Ureter (tissue), 1 donor: Measurements from ENCODE around the gene ABLIM1. TPM values are rescaled to one million over a fixed set of nuclear protein-coding genes. Genes with fewer than 3 reads are reported as not detected.

Experiments
- DNase-seq: peaks from one replicate; pipeline ENCODE4 v3.0.0-alpha.2; 2020; ENCODE audit warnings: low spot score
- total RNA-seq: library from RNA; stranded (reverse); gene quantifications from one replicate; pipeline ENCODE4 v1.2.4, GENCODE V29; 2023
- donor health status: DM: yes; HTN: yes; CAD: no.

The ABLIM1 gene
- total RNA-seq, 1 donor from 2014 or later, result 129 TPM

GRCh38 chr10:114518401-114519305 lies 139.4 kb downstream of the ABLIM1 start:
- DNase-seq, result no peak

- DNase-seq, result no peak
Measured at GRCh38 chr10:114517368-114518250, 140.5 kb downstream of the ABLIM1 start.

GRCh38 chr10:114516356-114516755 lies 141.7 kb downstream of the ABLIM1 start:
- DNase-seq, result no peak

DNA sequence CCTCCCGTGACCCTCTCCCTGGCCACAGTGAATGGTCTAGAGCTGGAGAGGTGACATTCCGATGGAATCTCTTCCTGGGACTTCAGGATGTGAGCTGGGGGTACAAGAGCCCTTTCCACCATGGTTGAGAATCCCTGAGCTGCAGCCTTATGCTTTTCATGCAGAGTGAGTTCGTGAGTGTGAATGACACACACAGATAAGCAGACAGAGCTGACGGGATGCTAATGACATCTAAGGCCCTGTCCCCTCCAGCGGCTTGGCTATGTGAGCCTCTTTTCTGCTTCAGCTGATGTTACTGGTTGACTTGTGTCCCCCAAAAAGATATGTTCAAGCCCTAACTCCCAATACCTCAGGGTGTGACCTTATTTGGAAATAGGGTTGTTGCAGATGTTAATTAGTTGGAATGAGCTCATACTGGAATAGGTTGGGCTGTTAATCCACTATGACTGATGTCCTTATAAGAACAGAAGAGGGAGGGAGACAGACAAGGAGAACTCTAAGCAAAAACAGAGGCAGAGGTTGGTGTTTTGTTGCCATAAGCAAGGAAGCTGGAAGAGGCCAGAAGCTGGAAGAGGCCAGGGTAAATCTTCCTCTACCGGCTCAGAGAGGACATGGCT lies 142.7 kb downstream of the ABLIM1 start:
- DNase-seq, result no peak

GRCh38 chr10:114513381-114513792 lies 144.7 kb downstream of the ABLIM1 start:
- no peak for DNase-seq

GRCh38 chr10:114511881-114512280 lies 146.2 kb downstream of the ABLIM1 start:
- no peak for DNase-seq

- DNase-seq, result no peak
Measured at GRCh38 chr10:114508376-114508775, 149.7 kb downstream of the ABLIM1 start.

- DNase-seq, result peak; percentile 83
Measured at GRCh38 chr10:114507449-114507848, 150.6 kb downstream of the ABLIM1 start.

GRCh38 chr10:114506871-114507385 lies 151.1 kb downstream of the ABLIM1 start:
- DNase-seq, result no peak

GRCh38 chr10:114504769-114505579 lies 153.1 kb downstream of the ABLIM1 start:
- DNase-seq, result no peak

GRCh38 chr10:114502074-114502473 lies 156.0 kb downstream of the ABLIM1 start:
- no peak for DNase-seq

DNA sequence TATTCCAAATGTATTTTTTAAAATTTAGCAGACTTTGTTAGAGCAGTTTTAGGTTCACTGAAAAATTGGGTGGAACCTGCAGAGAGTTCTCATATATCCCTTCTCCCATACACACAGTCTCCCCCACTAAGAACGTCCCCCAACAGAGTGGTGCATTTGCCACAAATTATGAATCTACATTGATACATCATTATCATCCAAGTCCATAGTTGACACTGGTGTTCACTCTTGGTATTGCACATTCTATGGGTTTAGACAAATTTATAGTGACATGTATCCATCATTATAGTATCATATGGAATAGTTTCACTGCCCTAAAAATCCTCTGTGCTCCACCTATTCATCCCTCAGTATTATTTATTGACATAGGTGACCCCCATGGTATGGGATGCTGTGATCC lies 156.4 kb downstream of the ABLIM1 start:
- DNase-seq, result no peak

- DNase-seq, result no peak
Measured at GRCh38 chr10:114500643-114501042, 157.4 kb downstream of the ABLIM1 start.

GRCh38 chr10:114499630-114500190 lies 158.4 kb downstream of the ABLIM1 start:
- peak; percentile 79 for DNase-seq

- no peak for DNase-seq
Measured at GRCh38 chr10:114499116-114499515, 159.0 kb downstream of the ABLIM1 start.

GRCh38 chr10:114498413-114499111 lies 159.5 kb downstream of the ABLIM1 start:
- DNase-seq, result no peak

DNA sequence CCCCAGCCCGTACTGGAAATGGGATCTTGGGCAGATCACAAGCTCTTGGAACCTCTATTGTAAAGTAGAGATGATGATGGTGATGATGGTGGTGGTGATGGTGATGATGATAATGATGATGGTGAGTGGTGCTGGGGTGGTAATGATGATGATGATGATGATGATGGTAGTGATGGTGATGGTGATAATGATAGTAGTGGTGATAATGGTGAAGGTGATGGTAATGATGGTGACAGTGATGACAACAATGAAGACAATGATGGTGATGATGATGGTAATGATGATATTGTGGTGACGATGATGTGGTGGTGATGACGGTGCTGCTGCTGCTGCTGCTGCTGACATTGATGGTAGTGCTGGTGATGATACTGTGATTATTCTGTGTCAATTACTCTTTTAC lies 162.8 kb downstream of the ABLIM1 start:
- DNase-seq, result no peak

- no peak for DNase-seq
Measured at GRCh38 chr10:114492351-114493037, 165.6 kb downstream of the ABLIM1 start.

- DNase-seq, result no peak
Measured at GRCh38 chr10:114491933-114492332, 166.1 kb downstream of the ABLIM1 start.
